ENCODE data around the gene DHFR2. TPM values are rescaled to one million over a fixed set of nuclear protein-coding genes. Genes with fewer than 3 reads are reported as not detected.

Gene DHFR2
- total and polyA plus RNA-seq, 2 donors (not counting 1 experiment from before 2014, with no cell fraction given): 0.91 to 8.1 TPM

- H3K4me2 ChIP-seq (replicated peaks; ENCODE audit: low read depth, low read length, poor library complexity, severe bottlenecking): peak overlapping the region; percentile 7
- ChIA-PET POLR2A (no interaction called here), CTCF (interaction anchor here (0.7 to 3.1 kb wide), 4 partner anchors 9 to 63 kb away, joined by 3 to 9 read pairs (median 3); no protein-coding TSS in a partner anchor)
- H3K27me3 Mint-ChIP-seq: no peaks in the 10 kb centered on the region
- no peak overlapping the region for H3K4me3 Mint-ChIP-seq
- H3K9me3 ChIP-seq (ENCODE audit: control extremely low read depth in 1 of 3, control insufficient read depth in 2 of 3, insufficient read depth in 1 of 3, low read length in 2 of 3): peaks cover 0 to 2% (median 0%) of the 10 kb centered on the region in 3 donors
- H3K27ac Mint-ChIP-seq: no peak overlapping the region
- TF ChIP-seq EZH2 (IDR thresholded peaks at IDR 0.05; ENCODE audit: borderline replicate concordance, insufficient read depth, low read depth, low read length, poor library complexity, severe bottlenecking) (no peak), CTCF (IDR thresholded peaks at IDR 0.05) (no peak)
- no peak overlapping the region for H3K27ac ChIP-seq (ENCODE audit: low read length in 2 of 2)
- H4K20me1 ChIP-seq (ENCODE audit: control insufficient read depth, insufficient read depth, low read length, poor library complexity, severe bottlenecking): no peaks in the 10 kb centered on the region
- H3K9me3 Mint-ChIP-seq (ENCODE audit: insufficient read depth): no peaks in the 10 kb centered on the region
- no peak overlapping the region for H3K9ac ChIP-seq (ENCODE audit: low read length)
- H3K79me2 ChIP-seq (ENCODE audit: control insufficient read depth, insufficient read depth, low read length): peaks cover 81% of the 10 kb centered on the region
- 80% methylated on average over 1 of the region's 1 CpG for WGBS (ENCODE audit: insufficient coverage)
- no peak overlapping the region for H2AFZ ChIP-seq (ENCODE audit: insufficient read depth, low read depth, low read length, poor library complexity, severe bottlenecking)
- no peak for DNase-seq
- H3K4me1 ChIP-seq (ENCODE audit: control insufficient read depth in 2 of 2, insufficient read depth in 2 of 2, low read length in 2 of 2): peaks cover 18 to 29% of the 10 kb centered on the region in 2 donors
- H3K4me3 ChIP-seq (ENCODE audit: control extremely low read depth in 1 of 5, extremely low read depth in 1 of 5, insufficient read depth in 1 of 5, low read depth in 2 of 5, low read length in 4 of 5): no peak overlapping the region
- intact Hi-C loops (cut with micrococcal nuclease): no loop called here
- H3K4me1 Mint-ChIP-seq: peaks cover 49% of the 10 kb centered on the region
- peaks cover 4 to 13% of the 10 kb centered on the region in 2 experiments for H3K36me3 ChIP-seq (replicated peaks in 1 of 2; ENCODE audit: control extremely low read depth in 1 of 2, control insufficient read depth in 1 of 2, extremely low read depth in 1 of 2, insufficient read depth in 2 of 2, low read length in 1 of 2)
- H3K27me3 ChIP-seq (replicated peaks in 1 of 4; ENCODE audit: control extremely low read depth in 1 of 4, control insufficient read depth in 3 of 4, insufficient read depth in 4 of 4, low read length in 3 of 4): no peaks in the 10 kb centered on the region
- no peak for ATAC-seq (ENCODE audit: low read depth)
Measured at GRCh38 chr3:94065819-94066480, 3.2 kb upstream of the DHFR2 start.

GRCh38 chr3:94065122-94065521 lies 2.4 kb upstream of the DHFR2 start:
- Mint-ChIP-seq H3K27ac (no peak overlapping the region), H3K27me3 (no peaks in the 10 kb centered on the region), H3K4me3 (no peak overlapping the region), H3K9me3 (ENCODE audit: insufficient read depth) (no peaks in the 10 kb centered on the region), H3K4me1 (peaks cover 53% of the 10 kb centered on the region)
- H3K79me2 ChIP-seq (ENCODE audit: control insufficient read depth, insufficient read depth, low read length): peaks cover 75% of the 10 kb centered on the region
- H3K4me2 ChIP-seq (replicated peaks; ENCODE audit: low read depth, low read length, poor library complexity, severe bottlenecking): no peak overlapping the region
- intact Hi-C loops (cut with micrococcal nuclease): no loop called here
- H3K36me3 ChIP-seq (replicated peaks in 1 of 2; ENCODE audit: control extremely low read depth in 1 of 2, control insufficient read depth in 1 of 2, extremely low read depth in 1 of 2, insufficient read depth in 2 of 2, low read length in 1 of 2): peaks cover 5 to 17% of the 10 kb centered on the region in 2 experiments
- TF ChIP-seq CTCF (IDR thresholded peaks at IDR 0.05) (no peak), EZH2 (IDR thresholded peaks at IDR 0.05; ENCODE audit: borderline replicate concordance, insufficient read depth, low read depth, low read length, poor library complexity, severe bottlenecking) (no peak)
- no peak overlapping the region for H2AFZ ChIP-seq (ENCODE audit: insufficient read depth, low read depth, low read length, poor library complexity, severe bottlenecking)
- H3K9me3 ChIP-seq (ENCODE audit: control extremely low read depth in 1 of 3, control insufficient read depth in 2 of 3, insufficient read depth in 1 of 3, low read length in 2 of 3): peaks cover 0 to 2% (median 0%) of the 10 kb centered on the region in 3 donors
- no peak overlapping the region for H3K9ac ChIP-seq (ENCODE audit: low read length)
- DNase-seq (no peak), ATAC-seq (ENCODE audit: low read depth) (no peak)
- H3K27ac ChIP-seq (ENCODE audit: low read length in 2 of 2): no peak overlapping the region
- no peaks in the 10 kb centered on the region for H4K20me1 ChIP-seq (ENCODE audit: control insufficient read depth, insufficient read depth, low read length, poor library complexity, severe bottlenecking)
- no peaks in the 10 kb centered on the region for H3K27me3 ChIP-seq (replicated peaks in 1 of 4; ENCODE audit: control extremely low read depth in 1 of 4, control insufficient read depth in 3 of 4, insufficient read depth in 4 of 4, low read length in 3 of 4)
- ChIA-PET CTCF (interaction anchor here (1.2 to 3.1 kb wide), 2 partner anchors 27 to 60 kb away, joined by 3 to 9 read pairs; no protein-coding TSS in a partner anchor), POLR2A (no interaction called here)
- H3K4me3 ChIP-seq (ENCODE audit: control extremely low read depth in 1 of 5, extremely low read depth in 1 of 5, insufficient read depth in 1 of 5, low read depth in 2 of 5, low read length in 4 of 5): no peak overlapping the region
- H3K4me1 ChIP-seq (ENCODE audit: control insufficient read depth in 2 of 2, insufficient read depth in 2 of 2, low read length in 2 of 2): peaks cover 18 to 29% of the 10 kb centered on the region in 2 donors
- no CpG with 5 or more reads among the region's 1 CpG for WGBS (ENCODE audit: insufficient coverage)
